ENCODE results near the gene ITPR1.
"Not testable (repeated sequence)": the region's sequence is repeated elsewhere in the genome, so short reads cannot be mapped to it uniquely, and the experiment has no call there.

Gene ITPR1

DNA sequence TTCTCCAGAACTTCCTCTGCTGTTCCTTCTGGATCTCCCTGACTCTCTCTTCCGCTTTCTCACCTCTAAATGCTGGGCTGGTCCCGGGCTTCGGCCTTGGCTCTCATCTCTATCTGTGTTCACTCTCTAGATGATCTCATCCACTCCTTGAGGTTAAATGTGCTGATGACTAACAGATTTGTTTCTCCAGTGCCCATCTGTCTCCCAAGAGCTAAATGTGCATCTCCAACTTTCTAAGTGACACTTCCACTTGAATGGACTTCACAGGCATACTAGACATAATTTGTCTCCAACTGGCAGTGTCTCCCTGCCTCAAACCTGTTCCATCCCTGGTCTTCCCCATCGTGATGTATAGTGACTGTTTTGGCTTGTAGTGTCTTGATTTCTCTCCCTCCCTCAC, 95.3 kb downstream of the ITPR1 start:
- DNase-seq (ENCODE audit: low spot score) (peak; percentile 45), FAIRE-seq (no peak)

- FAIRE-seq (no peak), DNase-seq (ENCODE audit: low spot score) (no peak)
Observed at GRCh38 chr3:4589475-4590097, 96.4 kb downstream of the ITPR1 start.

DNA sequence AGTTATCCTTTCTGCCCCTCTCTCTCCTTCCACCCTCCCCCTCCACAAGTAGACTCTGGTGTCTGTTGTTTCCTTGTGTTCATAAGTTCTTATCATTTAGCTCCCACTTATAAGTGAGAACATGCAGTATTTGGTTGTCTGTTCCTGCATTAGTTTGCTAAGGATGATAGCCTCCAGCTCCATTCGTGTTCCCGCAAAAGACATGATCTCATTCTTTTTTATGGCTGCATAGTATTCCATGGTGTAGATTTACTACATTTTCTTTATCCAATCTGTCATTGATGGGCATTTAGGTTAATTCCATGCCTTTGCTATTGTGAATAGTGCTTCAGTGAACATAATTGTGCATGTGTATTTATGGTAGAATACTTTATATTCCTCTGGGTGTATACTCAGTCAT, 97.7 kb downstream of the ITPR1 start:
- not testable (repeated sequence) for FAIRE-seq; DNase-seq (ENCODE audit: low spot score)

GRCh38 chr3:4591669-4592068, 98.5 kb downstream of the ITPR1 start:
- FAIRE-seq (no peak), DNase-seq (ENCODE audit: low spot score) (no peak)

DNA sequence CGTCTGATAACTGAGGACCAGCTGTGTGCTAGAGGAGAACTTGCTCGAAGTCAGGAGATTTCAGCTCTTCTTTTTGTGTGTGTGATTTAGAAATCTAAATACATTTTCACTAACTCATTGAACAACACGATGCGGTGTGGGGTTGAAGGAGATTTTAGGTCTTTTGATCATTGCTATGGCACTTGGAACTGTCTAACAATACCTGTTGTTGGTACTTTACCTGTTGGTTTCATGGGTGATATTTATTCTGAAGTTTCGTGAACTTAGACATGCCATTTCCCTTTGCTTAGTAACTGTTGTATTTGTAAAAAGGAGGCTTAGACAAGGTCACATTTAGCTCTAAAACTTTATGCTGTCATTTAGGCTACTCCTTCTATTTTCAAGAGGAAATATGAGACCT, 99.9 kb downstream of the ITPR1 start:
- FAIRE-seq (no peak), DNase-seq (ENCODE audit: low spot score) (no peak)

- FAIRE-seq: no peak
- no peak for DNase-seq (ENCODE audit: low spot score)
Observed at GRCh38 chr3:4595710-4596113, 102.6 kb downstream of the ITPR1 start.

DNA sequence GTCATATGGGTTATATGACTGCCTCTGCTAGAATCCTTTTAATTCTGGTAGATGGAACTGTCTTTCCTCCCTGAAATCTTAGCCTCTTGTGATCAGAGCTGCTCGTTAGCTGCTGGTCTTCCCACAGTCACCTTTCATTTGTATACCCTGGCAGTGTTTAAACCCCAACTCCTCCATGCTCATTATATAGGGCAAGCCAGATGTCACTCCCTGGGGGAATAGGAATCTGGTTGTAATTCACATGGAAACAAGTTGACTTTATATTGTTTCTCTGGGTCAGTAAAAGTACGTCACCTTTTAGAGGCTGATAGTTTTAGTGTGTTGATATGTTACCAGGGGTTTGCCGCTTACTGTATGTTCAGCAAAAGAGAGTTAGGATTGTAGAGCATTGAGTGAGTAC, 103.5 kb downstream of the ITPR1 start:
- DNase-seq (ENCODE audit: low spot score) (no peak), FAIRE-seq (no peak)

GRCh38 chr3:4597208-4597985, 104.2 kb downstream of the ITPR1 start:
- FAIRE-seq (no peak), DNase-seq (ENCODE audit: low spot score) (no peak)

- DNase-seq (ENCODE audit: low spot score); FAIRE-seq: not testable (repeated sequence)
Observed at GRCh38 chr3:4598232-4598631, 105.1 kb downstream of the ITPR1 start.

- no peak for DNase-seq (ENCODE audit: low spot score)
- no peak for FAIRE-seq
Observed at GRCh38 chr3:4599612-4600011, 106.5 kb downstream of the ITPR1 start.

- no peak for FAIRE-seq
- DNase-seq (ENCODE audit: low spot score): no peak
Observed at GRCh38 chr3:4600493-4600892, 107.3 kb downstream of the ITPR1 start.

DNA sequence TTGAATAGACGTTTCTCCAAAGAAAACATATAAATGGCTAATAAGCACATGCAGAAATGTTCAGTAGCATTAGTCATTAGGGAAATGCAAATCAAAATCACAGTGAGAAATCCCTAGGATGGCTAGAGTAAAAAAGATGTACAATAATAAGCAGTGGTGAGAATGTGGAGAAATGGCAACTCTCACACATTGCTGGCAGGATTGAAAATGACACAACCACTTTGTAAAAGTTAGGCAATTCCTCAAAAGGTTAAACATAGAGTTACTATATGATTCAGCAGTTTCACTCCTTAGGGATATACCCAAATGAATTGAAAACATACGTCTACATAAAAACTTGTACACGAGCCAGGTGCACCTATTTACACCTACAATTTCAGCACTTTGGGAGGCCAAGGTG, 108.7 kb downstream of the ITPR1 start:
- FAIRE-seq (no peak), DNase-seq (ENCODE audit: low spot score) (no peak)

- FAIRE-seq: no peak
Observed at GRCh38 chr3:4604693-4605092, 111.5 kb downstream of the ITPR1 start.

DNA sequence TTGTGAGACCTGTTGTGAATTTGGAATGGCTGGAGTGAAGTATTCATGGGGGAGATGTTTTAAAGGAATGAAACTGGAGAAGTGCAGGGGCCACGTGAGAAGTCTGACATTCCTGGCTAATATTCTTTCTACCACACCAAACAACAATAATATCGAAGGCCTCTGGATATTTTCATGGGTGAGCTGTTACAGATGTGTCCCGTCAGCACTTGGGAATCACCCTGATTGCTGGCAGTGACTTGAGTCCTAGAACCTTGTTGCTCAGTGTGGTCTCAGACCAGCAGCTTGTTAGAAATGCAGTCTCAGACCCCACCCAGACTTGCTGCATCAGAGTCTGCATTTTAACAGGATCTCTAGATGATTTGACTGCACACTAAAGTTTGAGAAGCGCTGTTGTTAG, 113.8 kb downstream of the ITPR1 start:
- FAIRE-seq (no peak), DNase-seq (ENCODE audit: low spot score) (no peak)

More at GRCh38 chr3:4604693-4605092, 111.5 kb downstream of the ITPR1 start:
- no peak for DNase-seq (ENCODE audit: low spot score)

DNA sequence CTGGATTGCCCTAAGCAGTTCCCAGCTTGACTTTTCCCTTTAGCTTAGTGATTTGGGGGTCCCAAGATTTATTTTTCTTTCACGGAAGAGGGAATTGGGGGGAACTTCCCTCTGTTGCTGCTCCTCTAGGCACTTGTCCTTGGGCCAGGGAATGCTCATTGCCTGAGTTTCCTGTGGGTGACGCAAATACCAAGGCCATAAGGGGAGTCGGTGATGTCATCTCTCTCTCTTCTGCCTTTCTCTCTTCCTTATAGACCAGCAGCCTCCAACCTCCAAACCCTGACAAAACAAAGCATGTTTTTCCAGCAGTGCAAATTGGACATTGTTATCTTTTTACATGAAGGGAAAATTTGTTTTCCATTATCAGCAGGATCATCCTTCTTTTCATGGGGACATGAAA, 120.2 kb downstream of the ITPR1 start:
- DNase-seq (ENCODE audit: low spot score) (no peak), FAIRE-seq (no peak)

DNA sequence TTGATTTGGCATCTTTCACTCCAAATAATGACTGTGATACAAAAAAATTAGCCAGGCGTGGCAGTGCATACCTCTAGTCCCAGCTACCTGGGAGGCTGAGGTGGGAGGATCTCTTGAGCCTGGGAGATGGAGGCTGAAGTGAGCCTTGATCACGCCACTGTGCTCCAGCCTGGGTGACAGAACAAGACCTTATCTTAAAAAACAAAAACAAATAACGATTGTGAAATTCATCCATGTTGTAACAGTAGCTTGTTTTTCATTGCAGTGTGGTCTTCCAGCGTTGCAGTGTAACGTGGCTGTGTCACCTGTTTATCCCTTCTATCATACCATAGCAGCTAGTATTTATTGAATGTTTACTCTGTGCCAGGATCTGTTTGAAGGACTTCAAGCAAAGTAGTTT, 120.9 kb downstream of the ITPR1 start:
- no peak for DNase-seq (ENCODE audit: low spot score)
- FAIRE-seq: no peak

DNA sequence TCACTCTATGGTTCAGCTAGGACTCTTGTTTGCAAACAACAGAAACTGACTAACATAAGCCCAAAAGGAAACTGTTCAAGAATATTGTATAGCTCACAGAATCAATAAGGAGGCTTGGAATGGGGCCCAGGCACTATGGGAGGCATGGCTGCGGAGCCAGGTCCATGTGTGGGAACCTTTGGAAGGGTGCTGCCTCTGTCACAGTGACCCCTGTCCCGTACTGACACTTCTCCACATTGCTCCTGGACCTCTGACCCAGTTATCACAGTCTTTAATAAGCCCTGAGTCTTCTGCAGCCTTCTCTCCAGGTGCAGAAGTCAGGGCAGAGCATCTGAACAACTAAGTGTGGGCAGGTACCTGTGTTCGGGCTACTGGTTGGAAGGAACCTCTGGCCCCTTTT, 121.8 kb downstream of the ITPR1 start:
- DNase-seq (ENCODE audit: low spot score) (no peak), FAIRE-seq (no peak)

GRCh38 chr3:4615750-4616149, 122.6 kb downstream of the ITPR1 start:
- no peak for FAIRE-seq
- no peak for DNase-seq (ENCODE audit: low spot score)

GRCh38 chr3:4623421-4623999, 130.4 kb downstream of the ITPR1 start:
- FAIRE-seq: no peak
- DNase-seq (ENCODE audit: low spot score): no peak

DNA sequence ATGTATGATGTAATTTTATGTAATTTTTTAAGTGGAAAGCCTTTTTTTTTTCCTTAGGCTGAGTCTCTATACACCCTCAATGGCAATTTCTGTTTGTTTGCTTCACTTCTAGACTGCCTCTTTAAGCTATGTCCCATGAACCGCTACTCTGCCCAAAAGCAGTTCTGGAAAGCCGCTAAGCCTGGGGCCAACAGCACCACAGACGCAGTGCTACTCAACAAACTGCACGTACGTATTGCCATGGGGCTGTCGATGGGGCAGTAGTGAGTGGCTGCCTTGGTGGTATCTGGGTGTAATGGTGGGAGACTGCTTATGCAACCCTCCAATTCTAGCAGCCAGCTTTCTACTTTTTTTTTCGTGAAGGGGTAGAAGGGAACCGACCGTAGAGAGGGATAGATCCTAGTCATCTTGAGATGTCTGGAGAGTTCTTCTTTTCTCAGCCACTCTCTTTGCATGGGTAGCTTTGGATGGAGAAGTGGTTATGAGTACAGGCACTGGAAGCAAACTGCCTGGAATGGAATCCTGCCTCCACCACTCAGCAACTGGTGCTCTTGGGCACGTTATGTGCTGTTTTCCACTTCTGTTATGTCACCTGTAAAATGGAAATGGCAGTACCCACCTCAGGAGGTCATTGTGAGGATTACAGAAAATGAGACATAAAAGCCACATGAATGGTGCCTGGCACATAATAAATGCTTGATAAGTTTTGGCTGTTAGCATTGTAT, 134.7 kb downstream of the ITPR1 start:
- FAIRE-seq (no peak), DNase-seq (ENCODE audit: low spot score) (no peak)

DNA sequence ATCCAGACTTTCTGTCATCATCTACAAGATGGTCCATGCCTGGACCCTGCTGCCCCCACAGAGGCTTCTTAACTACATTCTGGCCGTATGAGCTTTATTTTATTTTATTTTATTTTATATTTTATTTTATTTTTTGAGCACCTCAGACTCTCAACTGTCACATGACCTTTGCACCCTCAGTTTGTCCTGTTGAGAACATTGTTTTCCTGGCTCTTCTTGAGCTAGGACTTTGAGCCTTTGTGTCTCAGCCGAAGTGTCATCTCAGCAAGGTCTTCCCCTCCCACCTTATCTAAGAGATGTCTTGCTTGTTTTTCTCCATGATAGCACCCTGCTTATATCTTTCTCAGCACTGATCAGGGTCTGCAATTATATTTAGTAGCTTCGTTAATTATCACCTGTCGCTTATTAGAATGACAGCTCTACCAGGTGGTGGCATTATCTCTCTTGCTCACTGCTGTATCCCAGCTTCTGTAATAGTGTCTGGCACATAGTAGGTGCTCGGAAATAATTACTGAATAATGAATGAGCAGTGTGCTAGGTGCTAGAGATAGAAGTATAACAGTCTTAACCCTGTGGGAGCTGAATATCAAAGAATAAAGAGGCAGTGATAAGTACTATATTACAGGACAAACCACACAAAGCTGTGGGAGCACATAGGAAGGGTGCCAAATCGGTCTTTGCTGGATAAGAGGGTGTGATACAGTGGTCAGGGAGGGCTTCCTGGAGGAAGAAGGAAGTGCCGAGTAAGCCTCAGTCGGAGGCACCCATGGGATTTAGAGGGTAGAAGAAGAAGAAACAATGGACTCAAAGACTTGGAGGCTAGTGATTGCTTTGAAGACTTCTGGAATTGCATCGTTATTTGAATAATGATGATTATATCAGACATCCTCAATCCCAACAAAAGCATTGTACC, 136.2 kb downstream of the ITPR1 start:
- FAIRE-seq: no peak

More for the DNA sequence above, 136.2 kb downstream of the ITPR1 start:
- no peak for DNase-seq (ENCODE audit: low spot score)
